GM12891 (cell line): Measurements from ENCODE around the gene AGPAT3.
A peak's percentile ranks its signal among the peaks of the same experiment; 100 is the strongest.

Experiments
- DNase-seq: peaks from one replicate; pipeline ENCODE4 v3.0.0; 2011; ENCODE audit warnings: low spot score; ENCODE audit not compliant: insufficient read length
- FAIRE-seq: peaks from 2 replicates; lab custom pipeline; 2011; peaks lifted over from hg19 to GRCh38; lab: Jason Lieb, UNC
- PAX5 ChIP-seq: IDR thresholded peaks from 2 replicates; pipeline ENCODE4 v1.6.1; 2011; ENCODE audit warnings: low read length, moderate library complexity, mild to moderate bottlenecking; ENCODE audit not compliant: insufficient read depth, severe bottlenecking
- POLR2A ChIP-seq: IDR thresholded peaks from 2 replicates; pipeline ENCODE4 v1.6.1; 2011; ENCODE audit warnings: low read depth, low read length, control low read depth
- POLR2AphosphoS5 ChIP-seq: IDR thresholded peaks from 2 replicates; pipeline ENCODE4 v1.6.1; 2011; ENCODE audit warnings: low read depth, low read length, control low read depth
- POU2F2 ChIP-seq: IDR thresholded peaks from 2 replicates; pipeline ENCODE4 v1.6.1; 2011; ENCODE audit warnings: low read depth, mild to moderate bottlenecking, control low read depth, low read length, moderate library complexity
- SPI1 ChIP-seq: IDR thresholded peaks from 2 replicates; pipeline ENCODE4 v1.6.1; 2011; ENCODE audit warnings: low read depth, low read length, control low read depth
- TAF1 ChIP-seq: IDR thresholded peaks from 2 replicates; pipeline ENCODE4 v1.6.1; 2011; ENCODE audit warnings: low read depth, low read length, control low read depth

The AGPAT3 gene

GRCh38 chr21:43824333-43825241 lies 40.4 kb upstream of the AGPAT3 start:
- FAIRE-seq, result no peak
- TF ChIP-seq PAX5 (no peak), SPI1 (no peak), POU2F2 (no peak), POLR2A (no peak), TAF1 (no peak), POLR2AphosphoS5 (no peak)
- no peak for DNase-seq

GRCh38 chr21:43825242-43825935 lies 39.6 kb upstream of the AGPAT3 start:
- DNase-seq (no peak), FAIRE-seq (no peak)
- TF ChIP-seq PAX5 (no peak), POLR2A (no peak), TAF1 (no peak), SPI1 (no peak), POU2F2 (no peak), POLR2AphosphoS5 (no peak)

GRCh38 chr21:43825936-43826622 lies 38.9 kb upstream of the AGPAT3 start:
- DNase-seq, result peak; percentile 20
- no peak for FAIRE-seq
- TF ChIP-seq POLR2AphosphoS5 (no peak), POLR2A (no peak), TAF1 (no peak), SPI1 (no peak), POU2F2 (no peak), PAX5 (no peak)

- FAIRE-seq (no peak), DNase-seq (no peak)
- no peak for TF ChIP-seq TAF1
- TF ChIP-seq POU2F2, result no peak
- TF ChIP-seq SPI1, result no peak
- no peak for TF ChIP-seq POLR2AphosphoS5
- no peak for TF ChIP-seq POLR2A
- no peak for TF ChIP-seq PAX5
Measured at GRCh38 chr21:43826623-43826974, 38.4 kb upstream of the AGPAT3 start.

GRCh38 chr21:43827015-43827611 lies 37.9 kb upstream of the AGPAT3 start:
- no peak for TF ChIP-seq POU2F2
- no peak for TF ChIP-seq SPI1
- TF ChIP-seq POLR2AphosphoS5, result no peak
- no peak for TF ChIP-seq TAF1
- TF ChIP-seq PAX5, result no peak
- no peak for TF ChIP-seq POLR2A
- DNase-seq, result no peak
- no peak for FAIRE-seq

- DNase-seq (no peak), FAIRE-seq (no peak)
- TF ChIP-seq TAF1, result no peak
- TF ChIP-seq POLR2AphosphoS5, result no peak
Measured at GRCh38 chr21:43829161-43829560, 35.9 kb upstream of the AGPAT3 start.

- TF ChIP-seq POLR2AphosphoS5, result no peak
- FAIRE-seq, result no peak
- DNase-seq, result no peak
Measured at GRCh38 chr21:43829575-43830119, 35.4 kb upstream of the AGPAT3 start.

- DNase-seq (no peak), FAIRE-seq (no peak)
- TF ChIP-seq POLR2A, result no peak
- no peak for TF ChIP-seq TAF1
- no peak for TF ChIP-seq POU2F2
- TF ChIP-seq PAX5, result no peak
- no peak for TF ChIP-seq POLR2AphosphoS5
- TF ChIP-seq SPI1, result no peak
Measured at GRCh38 chr21:43832158-43832550, 32.9 kb upstream of the AGPAT3 start.

- FAIRE-seq (no peak), DNase-seq (no peak)
- no peak for TF ChIP-seq PAX5
- TF ChIP-seq POLR2AphosphoS5, result no peak
- no peak for TF ChIP-seq TAF1
- TF ChIP-seq SPI1, result no peak
- TF ChIP-seq POLR2A, result no peak
- TF ChIP-seq POU2F2, result no peak
Measured at GRCh38 chr21:43832648-43833047, 32.4 kb upstream of the AGPAT3 start.
